Endothelial cell of umbilical vein (primary cell): ENCODE data around the gene METTL24. TPM values are rescaled to one million over a fixed set of nuclear protein-coding genes. Genes with fewer than 3 reads are reported as not detected.

ENCODE experiments used
- BruUV-seq: library from RNA; stranded (reverse); fragments of 400-500 nt; replicated peaks from 2 replicates; lab custom pipeline; 2021; lab: Mats Ljungman, UMichigan
- CTCF ChIA-PET: fragments of 300-600, 350-600 bp; sonication (Branson Sonifier 250); formaldehyde crosslinking; loops from one replicate; lab custom pipeline; 2021; ENCODE audit warnings: antibody characterized with exemption, inconsistent platforms; lab: Charles Lee
- POLR2A ChIA-PET: fragments of 300-600, 350-600 bp; sonication (Branson Sonifier 250); formaldehyde crosslinking; loops from one replicate; lab custom pipeline; 2021; ENCODE audit warnings: antibody characterized with exemption, inconsistent platforms; lab: Charles Lee
- DNase-seq: peaks from one replicate; pipeline ENCODE4 v3.0.0-alpha.2; 2011; ENCODE audit warnings: low read depth, low spot score
- FAIRE-seq: peaks from 2 replicates; lab custom pipeline; 2011; peaks lifted over from hg19 to GRCh38; lab: Jason Lieb, UNC
- H2AFZ ChIP-seq: 2 replicates; pipeline ENCODE4 v1.6.0; 2012; ENCODE audit warnings: low read depth, low read length, control low read depth, inconsistent platforms
- H3K27ac ChIP-seq: 2 replicates; pipeline ENCODE4 v1.5.1; 2011; ENCODE audit warnings: low read depth, mild to moderate bottlenecking, control low read depth, low read length, moderate library complexity; ENCODE audit not compliant: insufficient read depth
- H3K27me3 ChIP-seq, 2 experiments: 2 replicates each; pipeline versions ENCODE4 v1.6.0 to v1.6.1; 2011; ENCODE audit warnings: low read length in 2 of 2, mixed read lengths in 1 of 2; ENCODE audit not compliant: control insufficient read depth in 2 of 2, insufficient read depth in 2 of 2
- H3K36me3 ChIP-seq, 2 experiments: 2 replicates in 1 of 2; 3 replicates in 1 of 2; pipeline ENCODE4 v1.5.1; 2011; ENCODE audit warnings: low read length in 2 of 2, mild to moderate bottlenecking in 1 of 2, moderate library complexity in 1 of 2; ENCODE audit not compliant: control insufficient read depth in 2 of 2, insufficient read depth in 2 of 2; ENCODE audit errors: extremely low read depth in 1 of 2
- H3K4me1 ChIP-seq: 3 replicates; pipeline ENCODE4 v1.5.1; 2011; ENCODE audit warnings: mild to moderate bottlenecking, low read length; ENCODE audit not compliant: control insufficient read depth, insufficient read depth; ENCODE audit errors: extremely low read depth
- H3K4me2 ChIP-seq: 2 replicates; pipeline ENCODE4 v1.6.1; 2011; ENCODE audit warnings: low read length, control low read depth, mixed read lengths; ENCODE audit not compliant: insufficient read depth
- H3K4me3 ChIP-seq, 3 experiments: fragments of 200-600 bp in 1 of 3; sonication (generic), shearing (Covaris generic) in 1 of 3; replicated peaks in 1 of 3; 2 replicates each; pipeline ENCODE4 v1.5.1; 2011 to 2016; ENCODE audit warnings: control low read depth in 3 of 3, low read length in 3 of 3, mild to moderate bottlenecking in 2 of 3, inconsistent platforms in 1 of 3, low read depth in 1 of 3, moderate library complexity in 1 of 3; ENCODE audit not compliant: insufficient read depth in 1 of 3
- H3K79me2 ChIP-seq: 2 replicates; pipeline ENCODE4 v1.6.0; 2012; ENCODE audit warnings: low read length, inconsistent platforms; ENCODE audit not compliant: control insufficient read depth, insufficient read depth
- H3K9ac ChIP-seq: replicated peaks from 2 replicates; pipeline ENCODE3; 2011; ENCODE audit warnings: low read length, control low read depth; ENCODE audit not compliant: insufficient read depth; ENCODE audit errors: extremely low read depth
- H3K9me1 ChIP-seq: replicated peaks from 3 replicates; pipeline ENCODE4 v1.6.0; 2011; ENCODE audit warnings: mild to moderate bottlenecking, low read length; ENCODE audit not compliant: control insufficient read depth, insufficient read depth; ENCODE audit errors: extremely low read depth
- H3K9me3 ChIP-seq: replicated peaks from 2 replicates; pipeline ENCODE4 v1.5.1; 2012; ENCODE audit warnings: low read length, inconsistent platforms; ENCODE audit not compliant: control insufficient read depth, insufficient read depth
- H4K20me1 ChIP-seq: replicated peaks from 2 replicates; pipeline ENCODE3; 2011; ENCODE audit warnings: mild to moderate bottlenecking, low read length; ENCODE audit not compliant: control insufficient read depth, insufficient read depth; ENCODE audit errors: extremely low read depth
- CTCF ChIP-seq, 2 donors: IDR thresholded peaks; 1 replicate in 1 of 2; 2 replicates in 1 of 2; pipeline ENCODE4 v1.5.1; 2011; ENCODE audit warnings: low read length in 2 of 2, mild to moderate bottlenecking in 2 of 2, moderate library complexity in 2 of 2, control low read depth in 1 of 2, inconsistent platforms in 1 of 2, low read depth in 1 of 2; ENCODE audit not compliant: insufficient read depth in 1 of 2; ENCODE audit errors: extremely low read depth in 1 of 2
- EZH2 ChIP-seq: IDR thresholded peaks from 2 replicates; pipeline ENCODE4 v1.6.1; 2012; ENCODE audit warnings: borderline replicate concordance, low read depth, mild to moderate bottlenecking, moderate library complexity, low read length, inconsistent platforms; ENCODE audit not compliant: severe bottlenecking
- FOS ChIP-seq: IDR thresholded peaks from 2 replicates; pipeline ENCODE4 v1.6.1; 2011; ENCODE audit warnings: mild to moderate bottlenecking, low read length, moderate library complexity, borderline replicate concordance; ENCODE audit not compliant: insufficient read depth
- GATA2 ChIP-seq: IDR thresholded peaks from 2 replicates; pipeline ENCODE4 v1.7.0; 2011; ENCODE audit warnings: low read depth, mild to moderate bottlenecking, moderate library complexity, mixed read lengths, low read length; ENCODE audit not compliant: insufficient read length, insufficient read depth
- JUN ChIP-seq: IDR thresholded peaks from 2 replicates; pipeline ENCODE4 v1.6.1; 2011; ENCODE audit warnings: borderline replicate concordance, low read depth; ENCODE audit not compliant: insufficient read length, insufficient read depth
- MYC ChIP-seq: IDR thresholded peaks from one replicate; pipeline ENCODE4 v1.6.1; 2011; ENCODE audit warnings: mild to moderate bottlenecking, low read depth, low read length
- POLR2A ChIP-seq: IDR thresholded peaks from 2 replicates; pipeline ENCODE4 v1.6.1; 2012; ENCODE audit warnings: low read depth, mild to moderate bottlenecking, control low read depth, low read length
- POLR2AphosphoS5 ChIP-seq: IDR thresholded peaks from 2 replicates; pipeline ENCODE4 v1.6.1; 2012; ENCODE audit warnings: low read depth, mild to moderate bottlenecking, control low read depth, low read length, moderate library complexity; ENCODE audit not compliant: insufficient read depth
- dilution Hi-C: fragments of 300-500 bp; cut with MboI; formaldehyde crosslinking; loops from one replicate; pipeline ENCODE4 v1.15.0; 2019; ENCODE audit warnings: low sequenced_read_pairs; ENCODE audit not compliant: extremely low pct_ligation_motif_present
- intact Hi-C: fragments of 100-400 bp; cut with micrococcal nuclease; formaldehyde crosslinking; loops from one replicate; pipeline ENCODE4 v1.10.0; 2022
- polyA plus RNA-seq, 4 experiments: library from polyadenylated mRNA; depleted of rRNA in 3 of 4; stranded (reverse) in 3 of 4; unstranded in 1 of 4; fragments of >200 nt; gene quantifications; 2 replicates each; pipeline versions ENCODE4 v1.2.1 to v1.2.3, GENCODE V29; 2011 to 2012; ENCODE audit warnings: missing spikeins in 1 of 4
- total RNA-seq: library from RNA; stranded (reverse); gene quantifications from 2 replicates; pipeline ENCODE4 v1.2.3, GENCODE V29; 2021
- TF ChIP-seq, protein P1 (sequence below): IDR thresholded peaks from 2 replicates; pipeline ENCODE4 v1.6.1; 2011; ENCODE audit not compliant: insufficient read depth, insufficient read length

METTL24 gene
- total and polyA plus RNA-seq, 2 donors (not counting 3 experiments of a cell fraction or from before 2014, with no cell fraction given) = not detected

DNA sequence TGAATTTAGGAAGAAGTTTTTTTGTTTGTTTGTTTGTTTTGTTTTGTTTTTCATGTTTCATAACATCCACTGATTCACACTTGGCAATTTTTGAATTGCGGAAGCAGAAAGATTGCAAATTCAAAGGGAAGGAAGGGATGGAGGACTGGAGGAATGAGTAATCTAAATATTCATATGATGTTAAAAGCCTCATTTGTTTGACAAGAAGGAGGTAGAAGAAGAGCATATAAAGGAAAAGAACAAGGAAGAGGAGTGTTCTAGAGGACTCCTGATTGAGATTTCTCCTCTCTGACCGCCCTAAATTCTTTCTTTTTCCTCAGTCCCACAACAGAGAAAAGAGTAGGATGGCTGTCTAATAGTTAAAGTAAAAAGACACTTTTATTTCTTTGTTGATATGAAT is 88.5 kb downstream of the METTL24 start:
- no TSS peak for BruUV-seq
- Histone ChIP-seq H3K27me3 (peaks cover 0 to 1% of the 10 kb centered on the region in 2 experiments), H3K36me3 (no peaks in the 10 kb centered on the region), H3K79me2 (no peaks in the 10 kb centered on the region), H3K9me3 (no peaks in the 10 kb centered on the region), H2AFZ (no peak overlapping the region), H3K9ac (no peak overlapping the region), H4K20me1 (no peaks in the 10 kb centered on the region), H3K9me1 (no peaks in the 10 kb centered on the region), H3K27ac (no peak overlapping the region), H3K4me2 (no peak overlapping the region), H3K4me1 (no peaks in the 10 kb centered on the region), H3K4me3 (no peak overlapping the region)
- dilution Hi-C loops (no loop called here), intact Hi-C loops (no loop called here)
- no peak for DNase-seq
- FAIRE-seq = no peak
- TF ChIP-seq GATA2 = no peak
- no peak for TF ChIP-seq EZH2
- TF ChIP-seq FOS = no peak
- TF ChIP-seq MYC = no peak
- no peak for TF ChIP-seq POLR2A
- no peak for TF ChIP-seq POLR2AphosphoS5
- TF ChIP-seq CTCF (IDR thresholded peaks at IDR 0.05; ENCODE audit: extremely low read depth in 1 of 2, insufficient read depth in 1 of 2, low read depth in 1 of 2, low read length in 2 of 2) = no peak
- no peak for TF ChIP-seq JUN
- TF ChIP-seq, protein P1, sequence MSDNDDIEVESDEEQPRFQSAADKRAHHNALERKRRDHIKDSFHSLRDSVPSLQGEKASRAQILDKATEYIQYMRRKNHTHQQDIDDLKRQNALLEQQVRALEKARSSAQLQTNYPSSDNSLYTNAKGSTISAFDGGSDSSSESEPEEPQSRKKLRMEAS = no peak
- ChIA-PET POLR2A (no interaction called here), CTCF (no interaction called here)
